ENCODE data around the gene SENP1. TPM values are rescaled to one million over a fixed set of nuclear protein-coding genes. Genes with fewer than 3 reads are reported as not detected.
A peak's percentile ranks its signal among the peaks of the same experiment; 100 is the strongest.

SENP1 gene
- total and polyA plus RNA-seq, 2 of the 13 experiments (the other 11 are each of a cell fraction or from before 2014, with no cell fraction given): 14.0 to 20.2 TPM

DNA sequence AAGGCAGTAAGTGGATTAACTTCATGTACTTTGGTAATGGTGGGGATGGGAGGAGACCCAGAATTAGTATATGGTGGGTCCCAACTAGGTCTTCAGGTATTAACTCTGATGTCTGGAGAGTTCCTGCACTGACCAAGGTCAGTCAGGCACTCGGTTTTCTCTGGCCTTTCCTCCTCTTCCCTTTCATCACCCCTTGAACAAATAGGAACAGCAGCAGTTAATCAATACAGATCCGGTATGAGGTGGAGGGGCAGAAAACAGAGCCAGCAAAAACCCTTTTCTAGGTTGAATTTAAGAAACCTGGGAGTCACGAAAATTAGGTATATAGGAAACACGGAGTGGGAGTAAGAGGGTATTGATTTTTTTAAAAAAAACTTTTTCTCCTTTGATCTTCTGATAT lies 17.3 kb upstream of the SENP1 start (continued):
- peak; percentile 69 for TF ChIP-seq RARA (CRISPR knock-in tag; IDR thresholded peaks at IDR 0.05)
- TF ChIP-seq, protein P1, sequence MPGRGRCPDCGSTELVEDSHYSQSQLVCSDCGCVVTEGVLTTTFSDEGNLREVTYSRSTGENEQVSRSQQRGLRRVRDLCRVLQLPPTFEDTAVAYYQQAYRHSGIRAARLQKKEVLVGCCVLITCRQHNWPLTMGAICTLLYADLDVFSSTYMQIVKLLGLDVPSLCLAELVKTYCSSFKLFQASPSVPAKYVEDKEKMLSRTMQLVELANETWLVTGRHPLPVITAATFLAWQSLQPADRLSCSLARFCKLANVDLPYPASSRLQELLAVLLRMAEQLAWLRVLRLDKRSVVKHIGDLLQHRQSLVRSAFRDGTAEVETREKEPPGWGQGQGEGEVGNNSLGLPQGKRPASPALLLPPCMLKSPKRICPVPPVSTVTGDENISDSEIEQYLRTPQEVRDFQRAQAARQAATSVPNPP (CRISPR knock-in tag; IDR thresholded peaks at IDR 0.05): no peak
- TF ChIP-seq, protein P2, sequence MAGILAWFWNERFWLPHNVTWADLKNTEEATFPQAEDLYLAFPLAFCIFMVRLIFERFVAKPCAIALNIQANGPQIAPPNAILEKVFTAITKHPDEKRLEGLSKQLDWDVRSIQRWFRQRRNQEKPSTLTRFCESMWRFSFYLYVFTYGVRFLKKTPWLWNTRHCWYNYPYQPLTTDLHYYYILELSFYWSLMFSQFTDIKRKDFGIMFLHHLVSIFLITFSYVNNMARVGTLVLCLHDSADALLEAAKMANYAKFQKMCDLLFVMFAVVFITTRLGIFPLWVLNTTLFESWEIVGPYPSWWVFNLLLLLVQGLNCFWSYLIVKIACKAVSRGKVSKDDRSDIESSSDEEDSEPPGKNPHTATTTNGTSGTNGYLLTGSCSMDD (CRISPR knock-in tag; IDR thresholded peaks at IDR 0.05): no peak
- peak; percentile 19; the same call in 1 of the 2 replicates for TF ChIP-seq NR2F6 (IDR thresholded peaks at IDR 0.05)
- no peak for TF ChIP-seq NR2F6 (CRISPR knock-in tag; IDR thresholded peaks at IDR 0.05)
- TF ChIP-seq, protein P3, sequence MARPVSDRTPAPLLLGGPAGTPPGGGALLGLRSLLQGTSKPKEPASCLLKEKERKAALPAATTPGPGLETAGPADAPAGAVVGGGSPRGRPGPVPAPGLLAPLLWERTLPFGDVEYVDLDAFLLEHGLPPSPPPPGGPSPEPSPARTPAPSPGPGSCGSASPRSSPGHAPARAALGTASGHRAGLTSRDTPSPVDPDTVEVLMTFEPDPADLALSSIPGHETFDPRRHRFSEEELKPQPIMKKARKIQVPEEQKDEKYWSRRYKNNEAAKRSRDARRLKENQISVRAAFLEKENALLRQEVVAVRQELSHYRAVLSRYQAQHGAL (CRISPR knock-in tag; IDR thresholded peaks at IDR 0.05; ENCODE audit: not compliant biosample characterization): no peak
- peak; percentile 33; the same call in 1 of the 2 replicates for TF ChIP-seq KAT8 (CRISPR knock-in tag; IDR thresholded peaks at IDR 0.05)
- TF ChIP-seq HMG20B (CRISPR knock-in tag; conservative IDR thresholded peaks at IDR 0.05): no peak
- TF ChIP-seq ZMYM4 (CRISPR knock-in tag; IDR thresholded peaks at IDR 0.05): peak; percentile 60; the same call in 1 of the 2 replicates
- TF ChIP-seq ZNF605 (CRISPR knock-in tag; IDR thresholded peaks at IDR 0.05): no peak
- no peak for TF ChIP-seq CENPT (CRISPR knock-in tag; IDR thresholded peaks at IDR 0.05; ENCODE audit: low read depth)
- TF ChIP-seq ZNF510 (CRISPR knock-in tag; IDR thresholded peaks at IDR 0.05; ENCODE audit: low read depth): no peak
- TF ChIP-seq, protein P4, sequence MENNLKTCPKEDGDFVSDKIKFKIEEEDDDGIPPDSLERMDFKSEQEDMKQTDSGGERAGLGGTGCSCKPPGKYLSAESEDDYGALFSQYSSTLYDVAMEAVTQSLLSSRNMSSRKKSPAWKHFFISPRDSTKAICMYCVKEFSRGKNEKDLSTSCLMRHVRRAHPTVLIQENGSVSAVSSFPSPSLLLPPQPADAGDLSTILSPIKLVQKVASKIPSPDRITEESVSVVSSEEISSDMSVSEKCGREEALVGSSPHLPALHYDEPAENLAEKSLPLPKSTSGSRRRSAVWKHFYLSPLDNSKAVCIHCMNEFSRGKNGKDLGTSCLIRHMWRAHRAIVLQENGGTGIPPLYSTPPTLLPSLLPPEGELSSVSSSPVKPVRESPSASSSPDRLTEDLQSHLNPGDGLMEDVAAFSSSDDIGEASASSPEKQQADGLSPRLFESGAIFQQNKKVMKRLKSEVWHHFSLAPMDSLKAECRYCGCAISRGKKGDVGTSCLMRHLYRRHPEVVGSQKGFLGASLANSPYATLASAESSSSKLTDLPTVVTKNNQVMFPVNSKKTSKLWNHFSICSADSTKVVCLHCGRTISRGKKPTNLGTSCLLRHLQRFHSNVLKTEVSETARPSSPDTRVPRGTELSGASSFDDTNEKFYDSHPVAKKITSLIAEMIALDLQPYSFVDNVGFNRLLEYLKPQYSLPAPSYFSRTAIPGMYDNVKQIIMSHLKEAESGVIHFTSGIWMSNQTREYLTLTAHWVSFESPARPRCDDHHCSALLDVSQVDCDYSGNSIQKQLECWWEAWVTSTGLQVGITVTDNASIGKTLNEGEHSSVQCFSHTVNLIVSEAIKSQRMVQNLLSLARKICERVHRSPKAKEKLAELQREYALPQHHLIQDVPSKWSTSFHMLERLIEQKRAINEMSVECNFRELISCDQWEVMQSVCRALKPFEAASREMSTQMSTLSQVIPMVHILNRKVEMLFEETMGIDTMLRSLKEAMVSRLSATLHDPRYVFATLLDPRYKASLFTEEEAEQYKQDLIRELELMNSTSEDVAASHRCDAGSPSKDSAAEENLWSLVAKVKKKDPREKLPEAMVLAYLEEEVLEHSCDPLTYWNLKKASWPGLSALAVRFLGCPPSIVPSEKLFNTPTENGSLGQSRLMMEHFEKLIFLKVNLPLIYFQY (CRISPR knock-in tag; IDR thresholded peaks at IDR 0.05; ENCODE audit: borderline replicate concordance): no peak
- TF ChIP-seq, protein P5, sequence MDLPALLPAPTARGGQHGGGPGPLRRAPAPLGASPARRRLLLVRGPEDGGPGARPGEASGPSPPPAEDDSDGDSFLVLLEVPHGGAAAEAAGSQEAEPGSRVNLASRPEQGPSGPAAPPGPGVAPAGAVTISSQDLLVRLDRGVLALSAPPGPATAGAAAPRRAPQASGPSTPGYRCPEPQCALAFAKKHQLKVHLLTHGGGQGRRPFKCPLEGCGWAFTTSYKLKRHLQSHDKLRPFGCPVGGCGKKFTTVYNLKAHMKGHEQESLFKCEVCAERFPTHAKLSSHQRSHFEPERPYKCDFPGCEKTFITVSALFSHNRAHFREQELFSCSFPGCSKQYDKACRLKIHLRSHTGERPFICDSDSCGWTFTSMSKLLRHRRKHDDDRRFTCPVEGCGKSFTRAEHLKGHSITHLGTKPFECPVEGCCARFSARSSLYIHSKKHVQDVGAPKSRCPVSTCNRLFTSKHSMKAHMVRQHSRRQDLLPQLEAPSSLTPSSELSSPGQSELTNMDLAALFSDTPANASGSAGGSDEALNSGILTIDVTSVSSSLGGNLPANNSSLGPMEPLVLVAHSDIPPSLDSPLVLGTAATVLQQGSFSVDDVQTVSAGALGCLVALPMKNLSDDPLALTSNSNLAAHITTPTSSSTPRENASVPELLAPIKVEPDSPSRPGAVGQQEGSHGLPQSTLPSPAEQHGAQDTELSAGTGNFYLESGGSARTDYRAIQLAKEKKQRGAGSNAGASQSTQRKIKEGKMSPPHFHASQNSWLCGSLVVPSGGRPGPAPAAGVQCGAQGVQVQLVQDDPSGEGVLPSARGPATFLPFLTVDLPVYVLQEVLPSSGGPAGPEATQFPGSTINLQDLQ (CRISPR knock-in tag; IDR thresholded peaks at IDR 0.05): no peak
- peak; percentile 21; the same call in 1 of the 2 replicates for TF ChIP-seq CREM (IDR thresholded peaks at IDR 0.05)
- no peak for TF ChIP-seq CREM (CRISPR knock-in tag; IDR thresholded peaks at IDR 0.05)
- TF ChIP-seq SPEN (CRISPR knock-in tag; IDR thresholded peaks at IDR 0.05; ENCODE audit: low read depth): no peak
- TF ChIP-seq ETV5 (CRISPR knock-in tag; IDR thresholded peaks at IDR 0.05; ENCODE audit: borderline replicate concordance): peak; percentile 94
- TF ChIP-seq NFIC (IDR thresholded peaks at IDR 0.05; ENCODE audit: low read length): peak; percentile 70; the same call in 1 of the 2 replicates

All from HepG2 (cell line).